ENCODE data around the gene PPP1CC. TPM values are rescaled to one million over a fixed set of nuclear protein-coding genes. Genes with fewer than 3 reads are reported as not detected.
"Not testable (repeated sequence)": the region's sequence is repeated elsewhere in the genome, so short reads cannot be mapped to it uniquely, and the experiment has no call there.

Gene PPP1CC
- total and polyA plus RNA-seq, 2 donors: 103 to 139 TPM

GRCh38 chr12:110725267-110725666 is 17.4 kb downstream of the PPP1CC start:
- WGBS: 97% methylated on average over 4 of the region's 4 CpGs
- H3K4me1 ChIP-seq (ENCODE audit: control insufficient read depth in 2 of 2, insufficient read depth in 2 of 2, low read length in 2 of 2): no peaks in the 10 kb centered on the region
- no peak overlapping the region for H3K4me3 ChIP-seq (ENCODE audit: low read length in 2 of 2)
- no peak for DNase-seq (ENCODE audit: low read depth in 6 of 9, low spot score in 9 of 9)
- H3K36me3 ChIP-seq (ENCODE audit: control insufficient read depth in 2 of 2, insufficient read depth in 2 of 2, low read length in 1 of 2): peaks cover 57 to 96% of the 10 kb centered on the region in 2 donors
- H3K27ac ChIP-seq (ENCODE audit: low read depth in 1 of 2, low read length in 1 of 2): no peak overlapping the region
- no peaks in the 10 kb centered on the region for H3K27me3 ChIP-seq (ENCODE audit: control insufficient read depth in 2 of 2, insufficient read depth in 1 of 2, low read length in 1 of 2)
- no peaks in the 10 kb centered on the region for H3K9me3 ChIP-seq (ENCODE audit: control insufficient read depth in 2 of 2, insufficient read depth in 1 of 2, low read length in 1 of 2)

GRCh38 chr12:110722892-110723291 is 19.8 kb downstream of the PPP1CC start:
- 96% methylated on average over 3 of the region's 3 CpGs for WGBS
- DNase-seq (ENCODE audit: low read depth in 6 of 9, low spot score in 9 of 9); H3K27ac ChIP-seq (ENCODE audit: low read depth in 1 of 2, low read length in 1 of 2); H3K9me3 ChIP-seq (ENCODE audit: control insufficient read depth in 2 of 2, insufficient read depth in 1 of 2, low read length in 1 of 2); H3K4me3 ChIP-seq (ENCODE audit: low read length in 2 of 2); H3K4me1 ChIP-seq (ENCODE audit: control insufficient read depth in 2 of 2, insufficient read depth in 2 of 2, low read length in 2 of 2); H3K27me3 ChIP-seq (ENCODE audit: control insufficient read depth in 2 of 2, insufficient read depth in 1 of 2, low read length in 1 of 2): not testable (repeated sequence)
- H3K36me3 ChIP-seq (ENCODE audit: control insufficient read depth in 2 of 2, insufficient read depth in 2 of 2, low read length in 1 of 2): peaks cover 50 to 99% of the 10 kb centered on the region in 2 donors

- Histone ChIP-seq H3K36me3 (ENCODE audit: control insufficient read depth in 2 of 2, insufficient read depth in 2 of 2, low read length in 1 of 2) (peaks cover 38 to 96% of the 10 kb centered on the region in 2 donors), H3K9me3 (ENCODE audit: control insufficient read depth in 2 of 2, insufficient read depth in 1 of 2, low read length in 1 of 2) (no peaks in the 10 kb centered on the region), H3K27ac (ENCODE audit: low read depth in 1 of 2, low read length in 1 of 2) (no peak overlapping the region), H3K4me1 (ENCODE audit: control insufficient read depth in 2 of 2, insufficient read depth in 2 of 2, low read length in 2 of 2) (no peaks in the 10 kb centered on the region), H3K27me3 (ENCODE audit: control insufficient read depth in 2 of 2, insufficient read depth in 1 of 2, low read length in 1 of 2) (no peaks in the 10 kb centered on the region), H3K4me3 (ENCODE audit: low read length in 2 of 2) (no peak overlapping the region)
- no peak for DNase-seq (ENCODE audit: low read depth in 6 of 9, low spot score in 9 of 9)
Measured at GRCh38 chr12:110721570-110721969, 21.1 kb downstream of the PPP1CC start.

- H3K36me3 ChIP-seq (ENCODE audit: control insufficient read depth in 2 of 2, insufficient read depth in 2 of 2, low read length in 1 of 2): peaks cover 37 to 86% of the 10 kb centered on the region in 2 donors
- no peak overlapping the region for H3K27ac ChIP-seq (ENCODE audit: low read depth in 1 of 2, low read length in 1 of 2)
- DNase-seq (ENCODE audit: low read depth in 6 of 9, low spot score in 9 of 9): no peak
- H3K9me3 ChIP-seq (ENCODE audit: control insufficient read depth in 2 of 2, insufficient read depth in 1 of 2, low read length in 1 of 2): no peaks in the 10 kb centered on the region
- H3K27me3 ChIP-seq (ENCODE audit: control insufficient read depth in 2 of 2, insufficient read depth in 1 of 2, low read length in 1 of 2): no peaks in the 10 kb centered on the region
- H3K4me1 ChIP-seq (ENCODE audit: control insufficient read depth in 2 of 2, insufficient read depth in 2 of 2, low read length in 2 of 2): no peaks in the 10 kb centered on the region
- H3K4me3 ChIP-seq (ENCODE audit: low read length in 2 of 2): no peak overlapping the region
Measured at GRCh38 chr12:110720516-110720915, 22.2 kb downstream of the PPP1CC start.

- H3K27ac ChIP-seq (ENCODE audit: low read depth in 1 of 2, low read length in 1 of 2): no peak overlapping the region
- 98% methylated on average over 7 of the region's 7 CpGs for WGBS
- no peaks in the 10 kb centered on the region for H3K9me3 ChIP-seq (ENCODE audit: control insufficient read depth in 2 of 2, insufficient read depth in 1 of 2, low read length in 1 of 2)
- peaks cover 27 to 68% of the 10 kb centered on the region in 2 donors for H3K36me3 ChIP-seq (ENCODE audit: control insufficient read depth in 2 of 2, insufficient read depth in 2 of 2, low read length in 1 of 2)
- no peak for DNase-seq (ENCODE audit: low read depth in 6 of 9, low spot score in 9 of 9)
- H3K4me3 ChIP-seq (ENCODE audit: low read length in 2 of 2): no peak overlapping the region
- no peaks in the 10 kb centered on the region for H3K27me3 ChIP-seq (ENCODE audit: control insufficient read depth in 2 of 2, insufficient read depth in 1 of 2, low read length in 1 of 2)
- no peaks in the 10 kb centered on the region for H3K4me1 ChIP-seq (ENCODE audit: control insufficient read depth in 2 of 2, insufficient read depth in 2 of 2, low read length in 2 of 2)
Measured at GRCh38 chr12:110718222-110718908, 24.3 kb downstream of the PPP1CC start.

- Histone ChIP-seq H3K36me3 (ENCODE audit: control insufficient read depth in 2 of 2, insufficient read depth in 2 of 2, low read length in 1 of 2) (peaks cover 22 to 57% of the 10 kb centered on the region in 2 donors), H3K27ac (ENCODE audit: low read depth in 1 of 2, low read length in 1 of 2) (no peak overlapping the region), H3K27me3 (ENCODE audit: control insufficient read depth in 2 of 2, insufficient read depth in 1 of 2, low read length in 1 of 2) (no peaks in the 10 kb centered on the region), H3K4me1 (ENCODE audit: control insufficient read depth in 2 of 2, insufficient read depth in 2 of 2, low read length in 2 of 2) (no peaks in the 10 kb centered on the region), H3K9me3 (ENCODE audit: control insufficient read depth in 2 of 2, insufficient read depth in 1 of 2, low read length in 1 of 2) (no peaks in the 10 kb centered on the region), H3K4me3 (ENCODE audit: low read length in 2 of 2) (no peak overlapping the region)
- DNase-seq (ENCODE audit: low read depth in 6 of 9, low spot score in 9 of 9): no peak
- 98% methylated on average over 3 of the region's 3 CpGs for WGBS
Measured at GRCh38 chr12:110717037-110717436, 25.7 kb downstream of the PPP1CC start.

- no peak for DNase-seq (ENCODE audit: low read depth in 6 of 9, low spot score in 9 of 9)
- Histone ChIP-seq H3K4me3 (ENCODE audit: low read length in 2 of 2) (no peak overlapping the region), H3K27ac (ENCODE audit: low read depth in 1 of 2, low read length in 1 of 2) (no peak overlapping the region), H3K9me3 (ENCODE audit: control insufficient read depth in 2 of 2, insufficient read depth in 1 of 2, low read length in 1 of 2) (no peaks in the 10 kb centered on the region), H3K4me1 (ENCODE audit: control insufficient read depth in 2 of 2, insufficient read depth in 2 of 2, low read length in 2 of 2) (no peaks in the 10 kb centered on the region), H3K27me3 (ENCODE audit: control insufficient read depth in 2 of 2, insufficient read depth in 1 of 2, low read length in 1 of 2) (no peaks in the 10 kb centered on the region), H3K36me3 (ENCODE audit: control insufficient read depth in 2 of 2, insufficient read depth in 2 of 2, low read length in 1 of 2) (peaks cover 0 to 9% of the 10 kb centered on the region in 2 donors)
- WGBS: 98% methylated on average over 4 of the region's 4 CpGs
Measured at GRCh38 chr12:110708917-110709316, 33.8 kb downstream of the PPP1CC start.

- Histone ChIP-seq H3K4me3 (ENCODE audit: low read length in 2 of 2) (no peak overlapping the region), H3K27ac (ENCODE audit: low read depth in 1 of 2, low read length in 1 of 2) (no peak overlapping the region), H3K4me1 (ENCODE audit: control insufficient read depth in 2 of 2, insufficient read depth in 2 of 2, low read length in 2 of 2) (no peaks in the 10 kb centered on the region), H3K9me3 (ENCODE audit: control insufficient read depth in 2 of 2, insufficient read depth in 1 of 2, low read length in 1 of 2) (no peaks in the 10 kb centered on the region), H3K36me3 (ENCODE audit: control insufficient read depth in 2 of 2, insufficient read depth in 2 of 2, low read length in 1 of 2) (peaks cover 0 to 3% of the 10 kb centered on the region in 2 donors), H3K27me3 (ENCODE audit: control insufficient read depth in 2 of 2, insufficient read depth in 1 of 2, low read length in 1 of 2) (no peaks in the 10 kb centered on the region)
- 96% methylated on average over 3 of the region's 3 CpGs for WGBS
- no peak for DNase-seq (ENCODE audit: low read depth in 6 of 9, low spot score in 9 of 9)
Measured at GRCh38 chr12:110705309-110705708, 37.4 kb downstream of the PPP1CC start.

- 51% methylated on average over 5 of the region's 5 CpGs for WGBS
- Histone ChIP-seq H3K4me3 (ENCODE audit: low read length in 2 of 2) (no peak overlapping the region), H3K27ac (ENCODE audit: low read depth in 1 of 2, low read length in 1 of 2) (no peak overlapping the region), H3K9me3 (ENCODE audit: control insufficient read depth in 2 of 2, insufficient read depth in 1 of 2, low read length in 1 of 2) (no peaks in the 10 kb centered on the region), H3K27me3 (ENCODE audit: control insufficient read depth in 2 of 2, insufficient read depth in 1 of 2, low read length in 1 of 2) (no peaks in the 10 kb centered on the region), H3K36me3 (ENCODE audit: control insufficient read depth in 2 of 2, insufficient read depth in 2 of 2, low read length in 1 of 2) (peaks cover 0 to 3% of the 10 kb centered on the region in 2 donors), H3K4me1 (ENCODE audit: control insufficient read depth in 2 of 2, insufficient read depth in 2 of 2, low read length in 2 of 2) (no peaks in the 10 kb centered on the region)
- DNase-seq (ENCODE audit: low read depth in 6 of 9, low spot score in 9 of 9): peak in 1 of 9 donors; percentile 41
Measured at GRCh38 chr12:110704750-110705149, 37.9 kb downstream of the PPP1CC start.
